PC-9 (cell line): ENCODE data around the gene NUDT5.

Source experiments
- EZH2 ChIP-seq: fragments of 200-600 bp; sonication (generic); IDR thresholded peaks from 2 replicates; pipeline ENCODE4 v1.8.0; 2017; ENCODE audit warnings: antibody characterized with exemption, low read depth
- TF ChIP-seq, protein P1 (sequence below): fragments of 200-600 bp; sonication (generic); conservative IDR thresholded peaks from 2 replicates; pipeline ENCODE4 v1.6.1; 2017; ENCODE audit warnings: mixed run types, antibody characterized with exemption, mild to moderate bottlenecking, moderate library complexity

- TF ChIP-seq, protein P1, sequence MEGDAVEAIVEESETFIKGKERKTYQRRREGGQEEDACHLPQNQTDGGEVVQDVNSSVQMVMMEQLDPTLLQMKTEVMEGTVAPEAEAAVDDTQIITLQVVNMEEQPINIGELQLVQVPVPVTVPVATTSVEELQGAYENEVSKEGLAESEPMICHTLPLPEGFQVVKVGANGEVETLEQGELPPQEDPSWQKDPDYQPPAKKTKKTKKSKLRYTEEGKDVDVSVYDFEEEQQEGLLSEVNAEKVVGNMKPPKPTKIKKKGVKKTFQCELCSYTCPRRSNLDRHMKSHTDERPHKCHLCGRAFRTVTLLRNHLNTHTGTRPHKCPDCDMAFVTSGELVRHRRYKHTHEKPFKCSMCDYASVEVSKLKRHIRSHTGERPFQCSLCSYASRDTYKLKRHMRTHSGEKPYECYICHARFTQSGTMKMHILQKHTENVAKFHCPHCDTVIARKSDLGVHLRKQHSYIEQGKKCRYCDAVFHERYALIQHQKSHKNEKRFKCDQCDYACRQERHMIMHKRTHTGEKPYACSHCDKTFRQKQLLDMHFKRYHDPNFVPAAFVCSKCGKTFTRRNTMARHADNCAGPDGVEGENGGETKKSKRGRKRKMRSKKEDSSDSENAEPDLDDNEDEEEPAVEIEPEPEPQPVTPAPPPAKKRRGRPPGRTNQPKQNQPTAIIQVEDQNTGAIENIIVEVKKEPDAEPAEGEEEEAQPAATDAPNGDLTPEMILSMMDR, result no peak
- TF ChIP-seq EZH2, result no peak
These were observed 60.1 kb downstream of the NUDT5 start for GRCh38 chr10:12135631-12136030.
